ENCODE data around the gene DGKH.

Gene DGKH

GRCh38 chr13:42048342-42048683 is at the start of gene DGKH:
Gene DGKH (plus strand): TSS chr13:42048648. CDS start chr13:42048774, 126 bp downstream.
- DNase-seq = no peak

GRCh38 chr13:42000846-42001245 is 47.6 kb upstream of the DGKH start:
- peak; percentile 55 for DNase-seq

- DNase-seq = peak; percentile 81
Measured at GRCh38 chr13:42001580-42001979, 46.9 kb upstream of the DGKH start.

- no peak for DNase-seq
Measured at GRCh38 chr13:42002066-42002465, 46.4 kb upstream of the DGKH start.

GRCh38 chr13:42007844-42008243 is 40.6 kb upstream of the DGKH start:
- peak; percentile 59 for DNase-seq

GRCh38 chr13:42009057-42009456 is 39.4 kb upstream of the DGKH start:
- no peak for DNase-seq

GRCh38 chr13:42011601-42012350 is 36.7 kb upstream of the DGKH start:
- no peak for DNase-seq

GRCh38 chr13:42014119-42014518 is 34.3 kb upstream of the DGKH start:
- no peak for DNase-seq

GRCh38 chr13:42017264-42017663 is 31.2 kb upstream of the DGKH start:
- no peak for DNase-seq

GRCh38 chr13:42021851-42022250 is 26.6 kb upstream of the DGKH start:
- no peak for DNase-seq

- no peak for DNase-seq
Measured at GRCh38 chr13:42022336-42022735, 26.1 kb upstream of the DGKH start.

GRCh38 chr13:42022796-42023493 is 25.5 kb upstream of the DGKH start:
- peak; percentile 64 for DNase-seq

- no peak for DNase-seq
Measured at GRCh38 chr13:42027286-42027685, 21.2 kb upstream of the DGKH start.

- DNase-seq = no peak
Measured at GRCh38 chr13:42028113-42028799, 20.2 kb upstream of the DGKH start.

- DNase-seq = no peak
Measured at GRCh38 chr13:42035905-42036521, 12.4 kb upstream of the DGKH start.

GRCh38 chr13:42036711-42037110 is 11.7 kb upstream of the DGKH start:
- DNase-seq = no peak

GRCh38 chr13:42038661-42039456 is 9.6 kb upstream of the DGKH start:
- peak; percentile 56 for DNase-seq

GRCh38 chr13:42039457-42039945 is 8.9 kb upstream of the DGKH start:
- DNase-seq = no peak

GRCh38 chr13:42039946-42040729 is 8.3 kb upstream of the DGKH start:
- peak; percentile 88 for DNase-seq

- no peak for DNase-seq
Measured at GRCh38 chr13:42040730-42041010, 7.8 kb upstream of the DGKH start.

- DNase-seq = peak; percentile 24
Measured at GRCh38 chr13:42041011-42041683, 7.3 kb upstream of the DGKH start.
